Breast epithelium (tissue), 4 donors: ENCODE results near the gene CHCHD1. TPM values are rescaled to one million over a fixed set of nuclear protein-coding genes. Genes with fewer than 3 reads are reported as not detected.
A peak's percentile ranks its signal among the peaks of the same experiment; 100 is the strongest.

ENCODE experiments used
- DNase-seq, 2 donors: peaks; one replicate each; pipeline ENCODE4 v3.0.0-alpha.2; 2019; ENCODE audit warnings: low spot score in 2 of 2
- H3K27ac ChIP-seq, 2 donors: fragments of 200-600 bp; sonication (generic) in 1 of 2; one replicate each; pipeline ENCODE4 v1.5.1; 2016 to 2019; ENCODE audit warnings: mild to moderate bottlenecking in 1 of 2
- H3K27me3 ChIP-seq, 2 donors: fragments of 200-600 bp; sonication (generic) in 1 of 2; one replicate each; pipeline versions ENCODE4 v1.5.1 to v1.6.0; 2017 to 2019; ENCODE audit warnings: control low read depth in 1 of 2, mild to moderate bottlenecking in 1 of 2
- H3K36me3 ChIP-seq: fragments of 200-600 bp; one replicate; pipeline ENCODE4 v1.5.1; 2019
- H3K4me1 ChIP-seq, 2 donors: fragments of 200-600 bp; sonication (generic); one replicate each; pipeline ENCODE4 v1.5.1; 2016 to 2019; ENCODE audit warnings: control low read depth in 1 of 2
- H3K4me3 ChIP-seq, 3 donors: fragments of 200-600 bp; sonication (generic); 1 replicate in 2 of 3; 2 replicates in 1 of 3; pipeline ENCODE4 v1.5.1; 2016 to 2019; ENCODE audit warnings: mild to moderate bottlenecking in 3 of 3, moderate library complexity in 2 of 3
- H3K9me3 ChIP-seq, 2 donors: fragments of 200-600 bp; sonication (generic) in 1 of 2; one replicate each; pipeline ENCODE4 v1.5.1; 2016 to 2019; ENCODE audit warnings: control low read depth in 1 of 2
- POLR2A ChIP-seq: fragments of 450-650 bp; IDR thresholded peaks from one replicate; pipeline ENCODE4 v1.6.1; 2016; ENCODE audit warnings: antibody characterized with exemption, mild to moderate bottlenecking, moderate library complexity
- POLR2AphosphoS5 ChIP-seq, 3 donors: sonication (generic); formaldehyde crosslinking; IDR thresholded peaks; one replicate each; pipeline ENCODE4 v1.6.1; 2017; ENCODE audit warnings: antibody characterized with exemption in 3 of 3
- intact Hi-C: fragments of 100-400 bp; cut with DNase I; formaldehyde crosslinking; loops from one replicate; pipeline ENCODE4 v1.15.1; 2023; ENCODE audit warnings: low total_unique reads
- total RNA-seq, 3 donors: library from RNA; depleted of rRNA; stranded (reverse); fragments of >200 nt; gene quantifications; one replicate each; pipeline ENCODE4 v1.1.0, GENCODE V29; 2016
- TF ChIP-seq, protein P1 (sequence below), 3 donors: fragments of 450-650 bp; IDR thresholded peaks; one replicate each; pipeline ENCODE4 v1.5.1; 2016 to 2017; ENCODE audit warnings: antibody characterized with exemption in 3 of 3, mild to moderate bottlenecking in 3 of 3, moderate library complexity in 3 of 3

CHCHD1 gene
- total RNA-seq, 3 donors from 2014 or later = 25.1 to 37.0 (median 29.9) TPM

- no peak overlapping the region for H3K4me3 ChIP-seq
- intact Hi-C loops = no loop called here
- H3K27ac ChIP-seq = peak overlapping the region; percentile 73 to 82
- no peaks in the 10 kb centered on the region for H3K27me3 ChIP-seq
- peaks cover 0 to 12% of the 10 kb centered on the region in 2 donors for H3K4me1 ChIP-seq
- H3K36me3 ChIP-seq = no peaks in the 10 kb centered on the region
- no peak for TF ChIP-seq POLR2A
- TF ChIP-seq, protein P1, sequence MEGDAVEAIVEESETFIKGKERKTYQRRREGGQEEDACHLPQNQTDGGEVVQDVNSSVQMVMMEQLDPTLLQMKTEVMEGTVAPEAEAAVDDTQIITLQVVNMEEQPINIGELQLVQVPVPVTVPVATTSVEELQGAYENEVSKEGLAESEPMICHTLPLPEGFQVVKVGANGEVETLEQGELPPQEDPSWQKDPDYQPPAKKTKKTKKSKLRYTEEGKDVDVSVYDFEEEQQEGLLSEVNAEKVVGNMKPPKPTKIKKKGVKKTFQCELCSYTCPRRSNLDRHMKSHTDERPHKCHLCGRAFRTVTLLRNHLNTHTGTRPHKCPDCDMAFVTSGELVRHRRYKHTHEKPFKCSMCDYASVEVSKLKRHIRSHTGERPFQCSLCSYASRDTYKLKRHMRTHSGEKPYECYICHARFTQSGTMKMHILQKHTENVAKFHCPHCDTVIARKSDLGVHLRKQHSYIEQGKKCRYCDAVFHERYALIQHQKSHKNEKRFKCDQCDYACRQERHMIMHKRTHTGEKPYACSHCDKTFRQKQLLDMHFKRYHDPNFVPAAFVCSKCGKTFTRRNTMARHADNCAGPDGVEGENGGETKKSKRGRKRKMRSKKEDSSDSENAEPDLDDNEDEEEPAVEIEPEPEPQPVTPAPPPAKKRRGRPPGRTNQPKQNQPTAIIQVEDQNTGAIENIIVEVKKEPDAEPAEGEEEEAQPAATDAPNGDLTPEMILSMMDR (IDR thresholded peaks at IDR 0.05) = no peak
- TF ChIP-seq POLR2AphosphoS5 (IDR thresholded peaks at IDR 0.05) = no peak
- H3K9me3 ChIP-seq = no peaks in the 10 kb centered on the region
- no peak for DNase-seq
Observed at GRCh38 chr10:73816917-73817729, 35.3 kb downstream of the CHCHD1 start.

DNA sequence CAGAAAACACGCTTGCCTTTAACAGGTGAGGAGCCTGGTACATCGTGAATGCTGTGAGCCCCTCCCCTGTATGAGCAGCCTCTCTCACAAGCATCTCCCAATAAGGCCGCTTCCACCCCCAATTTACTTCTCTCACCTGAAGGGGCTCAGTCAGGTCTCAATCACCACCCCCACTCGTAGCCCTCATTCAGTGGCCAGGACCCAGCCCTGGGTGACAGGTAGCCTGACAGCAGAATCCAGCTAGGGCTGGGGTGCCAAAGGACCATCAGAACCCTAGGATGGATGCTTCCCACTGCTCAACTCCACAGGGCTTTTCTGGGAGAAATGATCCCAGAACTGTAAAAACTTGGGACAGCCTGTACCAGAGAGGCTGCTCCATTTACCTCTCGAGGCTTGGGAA lies 36.0 kb downstream of the CHCHD1 start:
- no peaks in the 10 kb centered on the region for H3K27me3 ChIP-seq
- no peak overlapping the region for H3K4me3 ChIP-seq
- peaks cover 0 to 12% of the 10 kb centered on the region in 2 donors for H3K4me1 ChIP-seq
- DNase-seq = no peak
- H3K36me3 ChIP-seq = no peaks in the 10 kb centered on the region
- no peaks in the 10 kb centered on the region for H3K9me3 ChIP-seq
- intact Hi-C loops = no loop called here
- peak overlapping the region; percentile 82 to 86 for H3K27ac ChIP-seq
- TF ChIP-seq POLR2AphosphoS5 (IDR thresholded peaks at IDR 0.05) = no peak
- TF ChIP-seq, protein P1 (IDR thresholded peaks at IDR 0.05) = no peak
- TF ChIP-seq POLR2A = no peak

DNA sequence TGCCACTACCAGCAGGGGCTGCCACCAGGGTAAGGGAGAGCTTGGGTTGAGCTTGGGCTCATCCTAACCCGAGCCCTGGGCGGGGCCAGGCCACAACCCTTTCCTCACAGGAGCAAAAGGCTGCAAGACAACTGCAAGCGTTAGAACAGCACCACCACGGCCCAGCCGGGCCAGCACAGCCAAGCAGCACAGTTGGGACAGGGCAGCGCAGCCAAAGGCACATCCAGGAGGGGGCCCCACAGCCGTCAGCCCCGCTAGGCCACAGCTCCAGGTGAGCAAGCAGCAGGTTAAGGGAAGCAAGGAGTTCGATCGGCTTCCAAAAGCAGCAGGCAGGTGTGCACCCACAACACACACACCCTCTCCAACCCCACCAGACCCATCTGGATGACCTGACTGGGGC lies 36.6 kb downstream of the CHCHD1 start:
- no peaks in the 10 kb centered on the region for H3K36me3 ChIP-seq
- H3K27me3 ChIP-seq = no peaks in the 10 kb centered on the region
- H3K27ac ChIP-seq = peak overlapping the region; percentile 82 to 86
- no peaks in the 10 kb centered on the region for H3K9me3 ChIP-seq
- intact Hi-C loops = no loop called here
- no peak overlapping the region for H3K4me3 ChIP-seq
- peaks cover 0 to 12% of the 10 kb centered on the region in 2 donors for H3K4me1 ChIP-seq
- DNase-seq = no peak
- TF ChIP-seq POLR2A (no peak), POLR2AphosphoS5 (IDR thresholded peaks at IDR 0.05) (no peak)
- TF ChIP-seq, protein P1 (IDR thresholded peaks at IDR 0.05) = no peak

DNA sequence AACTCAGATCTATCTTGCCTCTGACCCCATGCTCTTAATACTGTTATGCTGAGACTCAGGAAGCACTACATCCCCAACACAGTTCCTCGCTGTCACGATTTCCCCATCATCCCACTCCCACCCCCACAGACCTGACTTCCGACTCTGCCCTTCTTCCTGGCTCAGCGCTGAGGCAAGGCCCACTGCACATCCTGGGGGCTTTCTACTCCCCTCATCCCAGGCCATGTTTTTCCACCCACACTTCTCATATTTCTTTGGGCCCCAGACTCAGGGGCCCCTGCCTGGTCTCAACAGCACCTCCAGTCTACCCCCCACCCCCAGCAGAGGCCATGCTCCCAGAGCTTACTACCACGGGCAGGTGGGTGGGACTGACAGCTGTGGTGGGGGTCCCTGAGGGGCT lies 37.2 kb downstream of the CHCHD1 start:
- DNase-seq = no peak
- Histone ChIP-seq H3K9me3 (no peaks in the 10 kb centered on the region), H3K27ac (peak overlapping the region; percentile 82 to 86), H3K27me3 (no peaks in the 10 kb centered on the region), H3K4me3 (peak overlapping the region in 1 of 3 donors; percentile 3), H3K36me3 (no peaks in the 10 kb centered on the region), H3K4me1 (peaks cover 0 to 12% of the 10 kb centered on the region in 2 donors)
- TF ChIP-seq POLR2AphosphoS5 (IDR thresholded peaks at IDR 0.05) = no peak
- TF ChIP-seq, protein P1 (IDR thresholded peaks at IDR 0.05) = no peak
- no peak for TF ChIP-seq POLR2A
- intact Hi-C loops = no loop called here

DNA sequence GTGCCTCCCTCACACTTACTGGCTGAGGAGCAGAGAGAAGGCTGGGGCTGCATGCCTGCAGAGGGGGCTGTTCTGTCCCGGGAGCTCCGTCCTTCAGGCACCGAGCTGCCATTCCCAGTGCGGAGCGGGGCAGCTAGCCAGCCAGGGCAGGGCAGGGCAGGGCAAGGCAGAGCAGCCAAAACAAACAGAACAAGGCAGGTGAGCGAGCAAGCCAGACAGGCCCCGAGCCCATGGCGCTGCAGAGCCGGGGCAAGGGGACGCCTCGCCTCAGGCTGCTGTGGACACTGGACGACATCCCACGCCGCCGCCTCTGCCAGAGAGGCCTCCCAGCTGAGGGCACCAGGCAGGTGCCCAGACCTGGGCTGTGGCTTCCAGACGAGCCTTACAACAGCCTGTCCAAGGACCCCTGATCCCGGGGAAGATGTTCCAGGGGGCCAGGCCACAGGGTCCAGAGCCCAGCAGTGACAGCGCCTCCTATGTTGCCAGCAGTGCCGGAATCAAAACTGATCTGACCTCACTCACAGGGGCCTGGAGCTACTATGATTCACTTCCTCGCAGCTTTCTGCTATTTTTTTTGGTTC lies 37.8 kb downstream of the CHCHD1 start:
- Histone ChIP-seq H3K4me1 (peaks cover 0 to 12% of the 10 kb centered on the region in 2 donors), H3K27ac (peak overlapping the region; percentile 82 to 86), H3K36me3 (no peaks in the 10 kb centered on the region), H3K27me3 (no peaks in the 10 kb centered on the region), H3K9me3 (no peaks in the 10 kb centered on the region), H3K4me3 (peak overlapping the region in 1 of 3 donors; percentile 3)
- intact Hi-C loops = no loop called here
- TF ChIP-seq, protein P1 (IDR thresholded peaks at IDR 0.05) = no peak
- TF ChIP-seq POLR2AphosphoS5 (IDR thresholded peaks at IDR 0.05) (no peak), POLR2A (no peak)
- DNase-seq = peak; percentile 73 to 88
